ENCODE data around the gene WNT9B. TPM values are rescaled to one million over a fixed set of nuclear protein-coding genes. Genes with fewer than 3 reads are reported as not detected.

WNT9B gene
- total RNA-seq, 1 donor from 2014 or later: not detected

- DNase-seq: no peak
Observed at GRCh38 chr17:46884552-46884951, 33.2 kb downstream of the WNT9B start.

- no peak for DNase-seq
Observed at GRCh38 chr17:46885415-46886309, 34.3 kb downstream of the WNT9B start.

- no peak for DNase-seq
Observed at GRCh38 chr17:46886310-46886663, 34.9 kb downstream of the WNT9B start.

GRCh38 chr17:46887717-46888116 is 36.3 kb downstream of the WNT9B start:
- no peak for DNase-seq

GRCh38 chr17:46888727-46889126 is 37.3 kb downstream of the WNT9B start:
- no peak for DNase-seq

- DNase-seq: no peak
Observed at GRCh38 chr17:46889519-46889918, 38.1 kb downstream of the WNT9B start.

- no peak for DNase-seq
Observed at GRCh38 chr17:46889992-46890564, 38.7 kb downstream of the WNT9B start.

- DNase-seq: no peak
Observed at GRCh38 chr17:46890638-46891037, 39.3 kb downstream of the WNT9B start.

- DNase-seq: no peak
Observed at GRCh38 chr17:46892192-46892703, 40.9 kb downstream of the WNT9B start.

- DNase-seq: no peak
Observed at GRCh38 chr17:46894024-46894423, 42.6 kb downstream of the WNT9B start.

GRCh38 chr17:46894476-46895151 is 43.2 kb downstream of the WNT9B start:
- DNase-seq: no peak

GRCh38 chr17:46895171-46895570 is 43.8 kb downstream of the WNT9B start:
- no peak for DNase-seq

GRCh38 chr17:46896991-46897390 is 45.6 kb downstream of the WNT9B start:
- no peak for DNase-seq

- no peak for DNase-seq
Observed at GRCh38 chr17:46898364-46898763, 47.0 kb downstream of the WNT9B start.

GRCh38 chr17:46898860-46899259 is 47.5 kb downstream of the WNT9B start:
- DNase-seq: no peak

GRCh38 chr17:46901291-46901690 is 49.9 kb downstream of the WNT9B start:
- DNase-seq: no peak

- DNase-seq: no peak
Observed at GRCh38 chr17:46903762-46904672, 52.6 kb downstream of the WNT9B start.

- DNase-seq: no peak
Observed at GRCh38 chr17:46908068-46908737, 56.8 kb downstream of the WNT9B start.

GRCh38 chr17:46910179-46910927 is 59.0 kb downstream of the WNT9B start:
- DNase-seq: no peak

- DNase-seq: no peak
Observed at GRCh38 chr17:46911311-46911710, 59.9 kb downstream of the WNT9B start.

- no peak for DNase-seq
Observed at GRCh38 chr17:46915596-46915995, 64.2 kb downstream of the WNT9B start.
